Astrocyte of the spinal cord (primary cell): ENCODE results near the gene NECAP2.

Experiments
- DNase-seq: peaks from one replicate; pipeline ENCODE4 v3.0.0; 2011; ENCODE audit warnings: low read depth, low spot score
- H3K4me3 ChIP-seq: 2 replicates; pipeline ENCODE4 v1.5.1; 2011; ENCODE audit warnings: low read depth, mild to moderate bottlenecking, low read length, moderate library complexity
- in situ Hi-C: cut with HindIII; loops from 2 replicates; pipeline ENCODE4 v1.10.0; 2017; ENCODE audit warnings: low sequenced_read_pairs
- TF ChIP-seq, protein P1 (sequence below): IDR thresholded peaks from 2 replicates; pipeline ENCODE4 v1.5.1; 2012; ENCODE audit warnings: low read depth, mild to moderate bottlenecking, low read length, inconsistent platforms

Gene NECAP2

DNA sequence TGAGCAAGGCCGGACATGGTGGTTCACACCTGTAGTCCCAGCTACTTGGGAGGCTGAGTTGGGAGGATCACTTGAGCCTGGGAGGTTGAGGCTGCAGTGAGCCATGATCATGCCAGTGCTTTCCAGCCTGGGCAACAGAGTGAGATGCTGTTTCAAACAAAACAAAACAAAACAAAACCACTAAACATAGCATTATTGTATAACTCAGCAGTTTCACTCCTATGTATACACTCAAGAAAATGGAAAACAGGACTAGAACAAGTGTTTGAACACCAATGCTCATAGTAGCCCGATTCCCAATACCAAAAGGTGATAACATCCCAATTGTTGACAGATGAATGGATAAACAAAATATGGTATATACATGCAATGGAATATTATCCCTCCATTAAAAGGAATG lies 2.0 kb upstream of the NECAP2 start:
- TF ChIP-seq, protein P1, sequence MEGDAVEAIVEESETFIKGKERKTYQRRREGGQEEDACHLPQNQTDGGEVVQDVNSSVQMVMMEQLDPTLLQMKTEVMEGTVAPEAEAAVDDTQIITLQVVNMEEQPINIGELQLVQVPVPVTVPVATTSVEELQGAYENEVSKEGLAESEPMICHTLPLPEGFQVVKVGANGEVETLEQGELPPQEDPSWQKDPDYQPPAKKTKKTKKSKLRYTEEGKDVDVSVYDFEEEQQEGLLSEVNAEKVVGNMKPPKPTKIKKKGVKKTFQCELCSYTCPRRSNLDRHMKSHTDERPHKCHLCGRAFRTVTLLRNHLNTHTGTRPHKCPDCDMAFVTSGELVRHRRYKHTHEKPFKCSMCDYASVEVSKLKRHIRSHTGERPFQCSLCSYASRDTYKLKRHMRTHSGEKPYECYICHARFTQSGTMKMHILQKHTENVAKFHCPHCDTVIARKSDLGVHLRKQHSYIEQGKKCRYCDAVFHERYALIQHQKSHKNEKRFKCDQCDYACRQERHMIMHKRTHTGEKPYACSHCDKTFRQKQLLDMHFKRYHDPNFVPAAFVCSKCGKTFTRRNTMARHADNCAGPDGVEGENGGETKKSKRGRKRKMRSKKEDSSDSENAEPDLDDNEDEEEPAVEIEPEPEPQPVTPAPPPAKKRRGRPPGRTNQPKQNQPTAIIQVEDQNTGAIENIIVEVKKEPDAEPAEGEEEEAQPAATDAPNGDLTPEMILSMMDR: no peak
- in situ Hi-C loops: no loop called here
- no peak for DNase-seq
- H3K4me3 ChIP-seq: no peak overlapping the region

DNA sequence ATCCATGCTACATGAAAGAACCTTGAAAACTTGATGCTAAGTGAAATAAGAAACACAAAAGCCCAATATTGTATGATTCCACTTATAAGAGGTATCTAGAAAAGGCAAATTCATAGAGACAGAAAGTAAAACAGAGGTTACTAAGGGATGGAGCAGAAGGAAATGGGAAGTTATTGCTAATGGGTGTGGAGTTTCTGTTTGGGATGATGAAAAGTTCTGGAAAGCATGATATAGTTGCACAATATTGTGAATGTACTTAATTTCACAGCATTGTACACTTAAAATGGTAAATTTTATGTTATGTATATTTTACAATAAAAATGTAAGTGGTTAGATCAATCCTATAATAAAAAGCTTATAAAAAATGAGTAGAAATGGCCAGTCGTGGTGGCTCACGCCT lies 1.6 kb upstream of the NECAP2 start:
- DNase-seq: no peak
- H3K4me3 ChIP-seq: no peak overlapping the region
- TF ChIP-seq, protein P1: no peak
- in situ Hi-C loops: no loop called here

DNA sequence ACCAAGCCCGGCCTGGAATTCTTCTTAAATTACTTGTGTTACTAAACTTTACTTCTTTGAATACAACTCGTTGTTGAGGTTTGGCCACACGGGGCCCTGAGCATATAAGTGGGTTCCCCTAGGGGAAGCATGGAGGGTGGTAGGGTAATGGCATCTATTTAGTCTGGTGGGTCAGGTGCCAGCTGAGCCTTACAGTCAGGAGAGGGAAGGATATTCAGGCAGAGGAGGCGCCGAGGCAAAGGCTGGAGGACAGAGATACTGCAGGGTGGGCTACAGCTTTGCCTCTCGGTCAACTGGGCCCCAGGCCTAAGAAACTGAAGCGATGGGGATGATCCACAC lies 424 bp upstream of the NECAP2 start:
- TF ChIP-seq, protein P1: no peak
- in situ Hi-C loops: no loop called here
- DNase-seq: no peak
- peak overlapping the region; percentile 100 for H3K4me3 ChIP-seq

DNA sequence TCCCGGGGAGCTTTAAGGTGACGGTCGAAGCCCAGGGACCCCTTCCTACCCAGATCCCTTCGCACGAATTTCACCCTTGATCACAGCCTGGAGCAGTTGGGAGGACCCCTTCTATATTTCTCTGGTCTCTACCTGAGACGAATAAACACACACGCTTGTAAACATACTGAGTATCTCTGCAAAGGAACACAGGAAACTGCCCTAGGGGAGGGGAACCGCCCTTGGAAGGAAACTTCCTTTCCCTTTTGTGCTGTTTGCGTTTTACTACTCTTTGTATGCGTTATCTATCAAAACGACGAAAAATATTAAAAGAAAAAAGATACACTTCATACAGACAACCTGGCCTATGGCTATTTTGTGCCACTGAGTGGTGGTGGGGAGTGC lies 750 bp downstream of the NECAP2 start:
- in situ Hi-C loops: no loop called here
- TF ChIP-seq, protein P1: no peak
- H3K4me3 ChIP-seq: peak overlapping the region; percentile 100
- peak; percentile 22 for DNase-seq

DNA sequence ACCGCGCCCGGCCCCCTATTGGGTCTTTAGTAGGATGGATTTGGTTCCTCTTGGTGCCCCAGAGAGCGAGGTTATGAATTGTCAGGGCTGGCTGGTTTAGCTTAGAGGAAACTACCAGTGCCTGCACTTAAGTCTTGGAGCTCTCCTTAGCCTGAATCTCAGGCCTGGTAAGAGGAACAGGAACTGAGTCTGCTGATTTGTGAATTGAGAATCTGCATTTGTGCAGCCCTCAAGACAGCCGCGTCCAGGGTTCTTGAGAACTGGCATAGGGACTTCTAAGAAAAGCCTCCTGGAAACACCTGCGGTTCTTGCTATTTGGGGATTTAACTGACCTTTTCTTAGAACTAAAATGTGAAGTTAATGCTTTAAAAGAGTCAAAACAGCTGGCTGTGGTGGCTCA lies 1.7 kb downstream of the NECAP2 start:
- TF ChIP-seq, protein P1: no peak

DNA sequence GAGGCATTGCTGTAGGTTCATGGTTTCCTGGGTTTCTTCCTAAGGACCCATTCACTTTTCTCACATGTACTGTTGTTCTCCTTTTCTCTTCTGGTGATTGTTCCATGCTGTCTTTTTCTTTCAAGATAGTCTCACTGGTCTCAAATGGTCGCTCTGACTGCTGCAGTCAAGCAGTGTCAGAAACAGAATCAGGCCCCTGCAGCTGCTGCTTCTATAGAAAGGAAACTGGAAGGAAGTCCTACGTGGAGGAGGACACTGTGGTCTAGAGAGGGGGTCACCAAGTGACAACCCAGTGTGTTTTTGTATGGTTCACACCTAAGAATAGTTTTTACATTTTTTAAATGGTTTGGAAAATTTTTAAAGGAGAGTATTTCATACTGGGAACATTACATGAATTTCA lies 2.4 kb downstream of the NECAP2 start:
- no peak for DNase-seq
- H3K4me3 ChIP-seq: no peak overlapping the region
- in situ Hi-C loops: no loop called here
- TF ChIP-seq, protein P1: no peak

More for the DNA sequence above, 1.7 kb downstream of the NECAP2 start:
- no peak overlapping the region for H3K4me3 ChIP-seq
- DNase-seq: no peak
- in situ Hi-C loops: no loop called here
